SU-DHL-6 (cell line): Measurements from ENCODE around the gene RGS3.

Source experiments
- H2AFZ ChIP-seq: fragments of 200-600 bp; sonication (generic); 2 replicates; pipeline ENCODE4 v1.6.1; 2014; ENCODE audit warnings: low read depth, mild to moderate bottlenecking, moderate library complexity, mixed read lengths, antibody characterized with exemption, low read length; ENCODE audit not compliant: severe bottlenecking
- H3F3A ChIP-seq: fragments of 200-600 bp; shearing (Covaris generic); 2 replicates; pipeline ENCODE4 v1.6.0; 2016; ENCODE audit warnings: antibody characterized with exemption, mild to moderate bottlenecking; ENCODE audit not compliant: insufficient read depth
- H3K27ac ChIP-seq: fragments of 200-600 bp; sonication (generic); 2 replicates; pipeline ENCODE4 v1.5.1; 2016; ENCODE audit warnings: low read depth, mild to moderate bottlenecking, low read length, moderate library complexity, mixed read lengths
- H3K27me3 ChIP-seq: fragments of 200-600 bp; sonication (generic), shearing (Covaris generic); 2 replicates; pipeline ENCODE4 v1.6.0; 2014; ENCODE audit warnings: mild to moderate bottlenecking, low read length
- H3K36me3 ChIP-seq: fragments of 200-600 bp; sonication (generic); 2 replicates; pipeline ENCODE4 v1.6.1; 2014; ENCODE audit warnings: mild to moderate bottlenecking, low read length, mixed read lengths
- H3K4me2 ChIP-seq: fragments of 300-600, 200-600 bp; shearing (Covaris generic), sonication (generic); 2 replicates; pipeline ENCODE4 v1.6.0; 2014; ENCODE audit warnings: low read length, low read depth, mild to moderate bottlenecking; ENCODE audit not compliant: poor library complexity, severe bottlenecking
- H3K4me3 ChIP-seq: fragments of 200-600 bp; sonication (generic); 2 replicates; pipeline ENCODE4 v1.5.1; 2014; ENCODE audit warnings: antibody characterized with exemption, low read length, mild to moderate bottlenecking, mixed read lengths; ENCODE audit not compliant: insufficient read depth, poor library complexity, severe bottlenecking
- H3K79me2 ChIP-seq: fragments of 200-600 bp; sonication (generic); 2 replicates; pipeline ENCODE4 v1.6.1; 2014; ENCODE audit warnings: mild to moderate bottlenecking, low read length, moderate library complexity; ENCODE audit not compliant: insufficient read depth
- H3K9ac ChIP-seq: fragments of 200-600 bp; sonication (generic); 2 replicates; pipeline ENCODE4 v1.7.0; 2014; ENCODE audit warnings: mild to moderate bottlenecking, low read length
- H3K9me2 ChIP-seq: fragments of 200-600 bp; sonication (generic); replicated peaks from 2 replicates; pipeline ENCODE4 v1.6.1; 2014; ENCODE audit warnings: low read length; ENCODE audit not compliant: insufficient read depth
- H3K9me3 ChIP-seq: fragments of 200-600 bp; sonication (generic); 2 replicates; pipeline ENCODE4 v1.6.1; 2014; ENCODE audit warnings: low read length, mixed read lengths; ENCODE audit not compliant: insufficient read depth
- H4K20me1 ChIP-seq: fragments of 200-600 bp; sonication (generic); 2 replicates; pipeline ENCODE4 v1.6.1; 2014; ENCODE audit warnings: low read depth, mild to moderate bottlenecking, antibody characterized with exemption, low read length, moderate library complexity, mixed read lengths
- EZH2phosphoT487 ChIP-seq: fragments of 200-600 bp; sonication (generic), shearing (Covaris generic); conservative IDR thresholded peaks from 2 replicates; pipeline ENCODE4 v1.6.1; 2018; ENCODE audit warnings: mild to moderate bottlenecking, antibody characterized with exemption, low read length, moderate library complexity, mixed read lengths
- TF ChIP-seq, protein P1 (sequence below): fragments of 200-600 bp; sonication (generic); IDR thresholded peaks from one replicate; pipeline ENCODE4 v1.5.1; 2017; ENCODE audit warnings: antibody characterized with exemption, mild to moderate bottlenecking, low read length, moderate library complexity; ENCODE audit not compliant: insufficient read depth, poor library complexity, severe bottlenecking

Gene RGS3

DNA sequence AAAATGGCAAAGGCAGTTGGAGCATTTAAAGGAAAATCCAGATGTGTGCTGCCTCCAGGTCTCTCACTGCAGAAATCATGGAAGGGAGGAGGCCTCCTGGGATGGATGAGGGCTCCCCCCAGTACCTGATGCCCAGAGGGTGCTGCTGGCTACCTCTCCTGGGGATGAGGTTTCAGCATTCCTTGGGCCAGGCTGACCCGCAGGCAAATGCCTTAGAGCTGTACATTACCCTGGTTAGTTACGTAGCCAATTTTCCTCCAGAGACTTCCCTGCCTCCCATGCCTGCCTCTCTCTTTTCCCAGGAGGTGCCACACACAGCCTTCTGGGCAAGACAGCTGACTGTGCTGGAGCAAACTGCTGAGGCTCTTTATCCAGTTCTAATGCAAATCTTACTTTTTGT lies 65.3 kb downstream of the RGS3 start:
- Histone ChIP-seq H3K9me3 (no peaks in the 10 kb centered on the region), H3K4me3 (no peak overlapping the region), H3K36me3 (no peaks in the 10 kb centered on the region), H4K20me1 (no peaks in the 10 kb centered on the region), H3K27me3 (no peaks in the 10 kb centered on the region), H3K9ac (no peak overlapping the region), H2AFZ (no peak overlapping the region), H3K27ac (no peak overlapping the region), H3K4me2 (no peak overlapping the region), H3K79me2 (no peaks in the 10 kb centered on the region), H3F3A (no peaks in the 10 kb centered on the region), H3K9me2 (no peaks in the 10 kb centered on the region)
- TF ChIP-seq EZH2phosphoT487, result no peak
- TF ChIP-seq, protein P1, sequence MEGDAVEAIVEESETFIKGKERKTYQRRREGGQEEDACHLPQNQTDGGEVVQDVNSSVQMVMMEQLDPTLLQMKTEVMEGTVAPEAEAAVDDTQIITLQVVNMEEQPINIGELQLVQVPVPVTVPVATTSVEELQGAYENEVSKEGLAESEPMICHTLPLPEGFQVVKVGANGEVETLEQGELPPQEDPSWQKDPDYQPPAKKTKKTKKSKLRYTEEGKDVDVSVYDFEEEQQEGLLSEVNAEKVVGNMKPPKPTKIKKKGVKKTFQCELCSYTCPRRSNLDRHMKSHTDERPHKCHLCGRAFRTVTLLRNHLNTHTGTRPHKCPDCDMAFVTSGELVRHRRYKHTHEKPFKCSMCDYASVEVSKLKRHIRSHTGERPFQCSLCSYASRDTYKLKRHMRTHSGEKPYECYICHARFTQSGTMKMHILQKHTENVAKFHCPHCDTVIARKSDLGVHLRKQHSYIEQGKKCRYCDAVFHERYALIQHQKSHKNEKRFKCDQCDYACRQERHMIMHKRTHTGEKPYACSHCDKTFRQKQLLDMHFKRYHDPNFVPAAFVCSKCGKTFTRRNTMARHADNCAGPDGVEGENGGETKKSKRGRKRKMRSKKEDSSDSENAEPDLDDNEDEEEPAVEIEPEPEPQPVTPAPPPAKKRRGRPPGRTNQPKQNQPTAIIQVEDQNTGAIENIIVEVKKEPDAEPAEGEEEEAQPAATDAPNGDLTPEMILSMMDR, result no peak

DNA sequence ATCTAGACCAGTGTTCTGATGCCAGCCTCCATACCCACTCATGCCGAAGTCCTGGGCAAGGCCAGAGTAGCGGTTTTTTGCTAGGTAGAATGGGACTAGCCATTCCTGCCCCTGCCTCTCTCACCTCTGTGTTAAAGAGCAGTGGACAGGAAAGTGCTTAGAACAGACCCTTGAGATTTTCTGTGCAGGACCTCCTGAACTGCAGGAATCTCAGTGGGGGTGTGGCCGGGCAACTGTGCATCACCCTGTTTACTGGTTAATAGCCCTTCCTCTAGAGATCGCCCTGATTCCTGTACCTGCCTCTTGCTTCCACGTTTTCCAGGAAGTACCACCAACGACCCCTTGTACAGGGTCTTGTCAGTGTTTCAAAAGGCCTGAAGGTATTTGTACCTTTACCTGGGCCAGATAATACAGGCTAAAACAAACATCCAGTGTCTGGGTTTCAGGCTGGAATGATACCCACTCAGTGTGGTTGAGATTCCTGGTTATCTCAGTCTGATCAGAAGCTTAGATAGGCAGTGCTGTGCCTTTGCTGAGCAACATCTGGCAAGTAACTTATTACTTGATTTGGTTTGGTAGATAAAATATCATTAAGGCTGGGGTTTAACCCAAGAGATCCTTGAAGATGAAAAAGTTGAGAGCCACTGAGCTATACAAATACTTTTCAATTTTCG lies 65.9 kb downstream of the RGS3 start:
- H3K36me3 ChIP-seq, result no peaks in the 10 kb centered on the region
- H3K9me2 ChIP-seq, result no peaks in the 10 kb centered on the region
- H3K9me3 ChIP-seq, result no peaks in the 10 kb centered on the region
- H3F3A ChIP-seq, result no peaks in the 10 kb centered on the region
- no peak overlapping the region for H3K27ac ChIP-seq
- H4K20me1 ChIP-seq, result no peaks in the 10 kb centered on the region
- H2AFZ ChIP-seq, result no peak overlapping the region
- no peak overlapping the region for H3K9ac ChIP-seq
- TF ChIP-seq, protein P1, result no peak
- H3K4me2 ChIP-seq, result no peak overlapping the region
- H3K79me2 ChIP-seq, result no peaks in the 10 kb centered on the region
- no peak overlapping the region for H3K4me3 ChIP-seq
- H3K27me3 ChIP-seq, result no peaks in the 10 kb centered on the region

DNA sequence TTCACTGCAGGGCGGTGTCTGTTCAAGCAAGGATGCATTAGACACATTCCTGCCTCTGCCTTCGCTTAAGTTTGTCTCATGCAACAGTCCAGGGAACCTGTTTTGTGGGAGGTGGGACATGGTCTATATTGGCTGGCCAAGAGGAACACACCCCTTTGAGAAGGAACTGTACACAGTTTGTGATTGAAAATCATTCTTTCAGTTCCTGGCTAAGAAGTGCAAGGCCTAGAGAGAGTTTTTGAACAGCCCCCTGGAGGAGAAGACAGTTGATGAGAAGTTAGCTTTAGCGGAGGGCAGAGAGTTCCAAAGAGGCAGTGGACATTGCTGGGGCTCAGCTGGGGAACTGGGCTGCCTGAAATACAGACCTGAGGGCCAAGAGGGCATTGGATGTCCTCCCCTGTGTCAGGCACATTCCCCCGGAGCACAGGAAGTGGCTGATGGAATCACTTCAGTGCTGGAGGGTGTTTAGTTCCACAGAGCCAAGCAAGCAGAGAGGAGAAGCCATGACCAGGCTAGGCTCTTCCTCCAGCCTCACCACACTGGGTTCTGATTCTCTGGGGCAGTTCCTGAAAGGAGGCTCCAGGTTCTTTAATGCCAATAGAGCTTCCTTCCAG lies 66.6 kb downstream of the RGS3 start:
- H2AFZ ChIP-seq, result no peak overlapping the region
- no peak overlapping the region for H3K9ac ChIP-seq
- no peak overlapping the region for H3K4me2 ChIP-seq

More for the DNA sequence above, 66.6 kb downstream of the RGS3 start:
- no peak overlapping the region for H3K4me3 ChIP-seq
- H3K9me3 ChIP-seq, result no peaks in the 10 kb centered on the region
- H3K27me3 ChIP-seq, result no peaks in the 10 kb centered on the region
- no peaks in the 10 kb centered on the region for H3F3A ChIP-seq
- H3K79me2 ChIP-seq, result no peaks in the 10 kb centered on the region
- H3K36me3 ChIP-seq, result no peaks in the 10 kb centered on the region
- H3K9me2 ChIP-seq, result no peaks in the 10 kb centered on the region
- TF ChIP-seq, protein P1, result no peak
- no peak for TF ChIP-seq EZH2phosphoT487
- H4K20me1 ChIP-seq, result no peaks in the 10 kb centered on the region
- no peak overlapping the region for H3K27ac ChIP-seq
